Amniotic epithelial cell (primary cell): Measurements from ENCODE around the gene PCNT.
"Not testable (repeated sequence)": the region's sequence is repeated elsewhere in the genome, so short reads cannot be mapped to it uniquely, and the experiment has no call there.

Experiments
- DNase-seq: peaks from one replicate; pipeline ENCODE4 v3.0.0-alpha.2; 2010; ENCODE audit warnings: low read depth

Gene PCNT

GRCh38 chr21:46454634-46455390 is 130.9 kb downstream of the PCNT start:
- peak; percentile 19 for DNase-seq

- DNase-seq = peak; percentile 29
These were observed 131.8 kb downstream of the PCNT start for GRCh38 chr21:46455575-46456385.

GRCh38 chr21:46456750-46457149 is 132.8 kb downstream of the PCNT start:
- DNase-seq = no peak

DNA sequence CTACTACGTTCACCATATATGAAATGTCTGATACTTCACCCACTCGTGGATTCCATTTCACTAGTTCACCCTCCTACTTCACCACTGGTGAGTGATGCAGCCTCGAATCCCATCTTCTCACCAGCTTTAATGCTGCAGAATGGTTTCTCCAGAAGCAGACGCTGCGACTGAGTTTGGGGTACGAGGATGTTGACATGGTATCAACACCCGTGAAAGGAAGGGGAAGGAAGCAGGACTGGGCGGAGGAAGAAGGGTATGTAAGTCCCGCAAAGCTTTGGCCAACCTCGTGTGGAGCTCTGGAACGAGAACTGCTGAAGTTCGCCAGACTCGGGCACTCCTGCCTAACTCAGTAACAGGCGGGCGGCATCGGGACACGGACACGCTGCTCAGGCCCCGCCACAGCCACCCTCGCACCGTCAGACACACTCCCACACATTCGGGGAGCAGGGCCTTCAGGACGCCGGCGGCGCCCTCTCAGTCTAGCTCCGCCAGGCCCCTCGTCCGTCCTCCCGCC is 133.9 kb downstream of the PCNT start:
- DNase-seq = peak; percentile 44

GRCh38 chr21:46458315-46459023 is 134.5 kb downstream of the PCNT start, which contains the start of gene DIP2A:
TSS of gene DIP2A (plus strand) at chr21:46458891. CDS start at chr21:46459132, 241 bp downstream.
- DNase-seq = peak; percentile 94

GRCh38 chr21:46459024-46459355 is 135.0 kb downstream of the PCNT start:
- DNase-seq = no peak

- peak; percentile 38 for DNase-seq
These were observed 135.6 kb downstream of the PCNT start for GRCh38 chr21:46459356-46460112.

DNA sequence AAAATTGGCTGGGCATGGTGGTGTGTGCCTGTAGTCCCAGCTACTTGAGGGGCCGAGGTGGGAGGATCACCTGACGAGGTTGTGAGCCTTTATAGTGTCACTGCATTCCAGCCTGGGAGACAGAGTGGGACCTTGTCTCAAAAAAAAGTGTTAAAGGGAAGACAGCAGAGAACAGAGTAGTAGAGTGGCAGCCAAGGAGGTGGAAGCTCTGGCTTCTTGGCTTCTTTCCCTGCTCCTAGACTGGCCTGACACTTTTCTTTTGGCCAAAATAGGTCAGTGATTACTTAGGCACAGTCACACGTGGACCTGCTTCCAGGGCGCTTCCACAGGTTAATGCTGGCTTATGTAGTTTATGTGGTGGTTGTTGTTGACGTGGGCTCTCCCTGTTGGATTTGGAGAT is 138.0 kb downstream of the PCNT start:
- DNase-seq = no peak

GRCh38 chr21:46465153-46465552 is 141.2 kb downstream of the PCNT start:
- not testable (repeated sequence) for DNase-seq

- no peak for DNase-seq
These were observed 141.7 kb downstream of the PCNT start for GRCh38 chr21:46465651-46466050.

DNA sequence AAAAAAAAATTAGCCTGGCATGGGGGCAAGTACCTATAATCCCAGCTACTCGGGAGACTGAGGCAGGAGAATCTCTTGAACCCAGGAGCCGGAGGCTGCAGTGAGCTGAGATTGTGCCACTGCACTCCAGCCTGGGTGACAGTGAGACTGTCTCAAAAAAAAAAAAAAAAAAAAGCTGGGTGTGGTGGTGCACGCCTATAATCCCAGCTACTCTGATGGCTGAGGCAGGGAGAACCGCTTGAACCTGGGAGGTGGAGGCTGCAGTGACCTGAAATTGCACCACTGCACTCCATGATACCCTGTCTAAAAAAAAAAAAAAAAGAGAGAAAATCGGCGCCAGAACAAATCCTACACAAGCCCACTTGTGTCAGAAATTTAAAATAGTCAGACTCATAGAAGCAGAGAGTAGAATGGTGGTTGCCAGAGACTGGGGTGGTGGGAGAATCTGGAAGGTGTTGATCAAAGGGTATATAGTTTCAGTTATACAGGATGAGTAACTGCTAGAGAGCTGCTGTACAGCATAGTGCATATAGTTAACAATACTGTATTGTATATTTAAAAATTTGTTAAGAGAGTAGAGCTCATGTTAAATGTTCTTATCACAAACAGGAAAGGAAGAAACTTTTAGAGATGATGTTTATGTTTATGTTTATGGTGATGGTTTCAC is 144.3 kb downstream of the PCNT start:
- DNase-seq = no peak

DNA sequence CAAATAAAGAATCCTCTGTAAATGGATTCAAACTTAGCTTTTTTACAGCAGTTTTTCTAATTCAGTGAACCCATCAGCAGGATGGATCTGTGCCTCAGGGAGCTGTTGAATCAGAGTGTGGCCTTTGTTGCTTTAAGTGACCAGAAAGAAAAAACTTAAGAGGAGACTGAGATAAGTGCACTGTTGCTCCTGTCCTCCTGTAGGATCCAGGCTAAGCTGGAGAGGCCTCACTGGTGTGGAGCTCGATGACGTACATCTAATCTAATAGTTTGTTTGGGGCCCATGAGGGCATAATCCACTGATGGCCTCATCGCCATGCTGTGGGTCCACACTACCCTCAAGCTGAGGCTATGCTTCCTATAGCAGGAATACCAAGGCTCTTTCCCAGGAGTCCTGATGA is 145.3 kb downstream of the PCNT start:
- no peak for DNase-seq

DNA sequence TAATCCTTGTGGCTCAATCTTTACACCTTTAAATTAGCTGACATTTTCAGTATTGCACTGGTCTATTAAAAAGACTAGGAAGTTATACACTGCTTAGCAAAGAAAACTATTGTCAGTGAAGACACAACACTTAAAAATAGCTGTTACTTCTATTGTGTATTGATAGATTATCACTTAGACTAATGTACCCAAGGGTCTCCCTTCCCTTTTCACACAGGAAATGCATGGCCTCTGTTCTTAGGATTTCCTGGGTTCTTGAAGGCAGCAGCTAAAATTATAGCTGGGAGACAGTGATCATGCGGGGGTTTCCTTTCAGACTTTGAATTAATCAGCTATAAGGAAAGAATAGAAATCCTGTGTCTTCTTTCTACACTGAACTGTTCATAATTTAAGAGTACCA is 147.6 kb downstream of the PCNT start:
- DNase-seq = no peak

- DNase-seq = no peak
These were observed 148.3 kb downstream of the PCNT start for GRCh38 chr21:46472246-46472645.

DNA sequence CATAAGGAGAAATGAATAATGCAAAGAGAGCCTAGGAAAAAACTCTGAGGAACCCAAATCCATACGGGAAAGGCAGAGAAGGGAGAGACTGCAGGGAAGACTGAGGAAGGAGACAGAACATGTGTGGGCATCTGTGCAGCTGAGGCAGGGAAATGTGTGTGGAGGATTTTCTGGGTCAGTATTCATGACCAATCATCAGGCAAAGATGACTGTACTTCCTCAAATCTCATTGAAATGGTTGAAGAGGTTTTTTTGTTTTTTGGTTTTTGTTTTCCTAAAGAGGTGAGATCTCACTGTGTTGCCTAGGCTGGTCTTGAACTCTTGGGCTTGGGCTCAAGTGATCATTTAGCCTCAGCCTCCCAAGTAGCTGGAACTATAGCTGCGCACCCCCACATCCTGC is 150.4 kb downstream of the PCNT start:
- no peak for DNase-seq

DNA sequence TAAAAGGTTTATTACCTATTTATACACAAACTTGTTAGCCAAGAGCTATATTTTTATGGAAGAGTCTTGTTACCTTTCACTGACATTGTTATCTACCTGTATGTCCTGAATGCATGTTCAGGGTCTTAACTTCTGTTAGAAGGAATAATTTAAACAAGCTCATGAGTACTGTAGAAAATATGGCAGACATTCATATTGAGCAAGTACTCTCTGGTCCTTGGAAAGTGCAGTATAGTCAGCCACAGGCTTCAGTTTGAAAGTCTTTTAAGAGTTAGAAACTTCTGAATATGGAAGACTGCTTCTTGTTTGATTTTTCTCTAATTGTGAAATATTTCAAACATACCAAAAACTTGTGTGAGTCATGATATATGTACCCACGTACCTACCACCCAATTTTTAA is 151.3 kb downstream of the PCNT start:
- DNase-seq = peak; percentile 13

DNA sequence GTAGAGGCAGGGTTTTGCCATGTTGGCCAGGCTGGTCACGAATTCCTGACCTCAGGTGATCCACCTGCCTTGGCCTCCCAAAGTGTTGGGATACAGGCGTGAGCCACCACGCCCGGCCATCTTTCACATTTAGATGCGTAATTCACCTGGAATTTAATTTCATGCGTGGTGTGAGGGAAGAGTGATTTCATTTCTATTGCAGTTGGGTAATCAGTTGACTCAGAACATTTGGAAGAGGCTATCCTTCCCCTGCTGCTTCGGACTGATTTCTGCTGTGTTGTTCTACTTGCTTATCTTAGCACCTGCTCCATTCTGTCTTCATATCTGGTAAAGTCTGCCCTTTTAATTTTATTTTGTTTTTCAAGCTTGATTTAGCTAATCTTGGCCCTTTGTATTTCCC is 153.8 kb downstream of the PCNT start:
- DNase-seq = peak; percentile 79

DNA sequence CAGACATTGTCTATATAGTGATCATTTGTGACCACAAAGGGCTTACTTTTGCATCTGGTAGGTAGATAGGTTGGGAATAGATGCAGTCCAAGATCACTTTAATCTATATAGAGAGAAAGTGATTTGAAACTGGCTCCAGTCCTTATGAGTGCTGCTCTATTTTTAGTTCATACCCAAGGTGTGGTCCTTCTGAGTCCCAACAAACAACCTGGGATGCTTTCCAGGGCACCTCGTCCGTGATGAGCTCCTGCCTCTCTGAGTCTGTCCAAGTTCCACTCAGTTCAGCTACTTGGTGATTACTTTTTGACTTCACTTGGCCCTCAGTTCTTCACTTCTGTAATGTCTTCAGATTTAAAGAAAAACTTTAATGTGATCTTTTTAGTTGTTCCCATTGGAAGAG is 155.0 kb downstream of the PCNT start:
- DNase-seq = no peak

DNA sequence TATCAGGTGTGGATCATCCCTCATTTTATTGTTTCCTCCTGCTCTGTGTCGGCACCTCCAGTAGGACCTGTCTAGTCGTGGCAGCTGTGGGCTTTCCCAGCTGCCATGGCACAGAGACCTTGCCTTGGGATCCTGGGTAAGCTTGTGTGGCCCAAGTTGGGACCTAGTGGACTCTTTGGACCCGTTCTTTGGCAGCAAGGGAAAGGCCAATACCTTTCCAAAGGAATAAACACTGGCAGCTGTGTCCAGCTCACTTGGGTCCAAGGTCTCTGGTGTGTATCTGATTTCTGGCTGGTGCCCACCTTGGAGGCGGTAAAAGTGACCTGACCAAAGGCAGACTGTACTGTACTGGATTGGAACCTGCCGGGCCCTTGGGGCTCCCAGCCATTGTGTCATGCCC is 156.5 kb downstream of the PCNT start:
- no peak for DNase-seq

GRCh38 chr21:46482225-46482845 is 158.4 kb downstream of the PCNT start:
- peak; percentile 12 for DNase-seq

- no peak for DNase-seq
These were observed 158.9 kb downstream of the PCNT start for GRCh38 chr21:46482846-46483231.
